ENCODE data around the gene FOXF2. TPM values are rescaled to one million over a fixed set of nuclear protein-coding genes. Genes with fewer than 3 reads are reported as not detected.

Gene FOXF2
- 1 to 10 TPM in 1 of 4 donors, under 1 TPM in 3; 0.59 to 1.4 (median 0.77) TPM for total RNA-seq

DNA sequence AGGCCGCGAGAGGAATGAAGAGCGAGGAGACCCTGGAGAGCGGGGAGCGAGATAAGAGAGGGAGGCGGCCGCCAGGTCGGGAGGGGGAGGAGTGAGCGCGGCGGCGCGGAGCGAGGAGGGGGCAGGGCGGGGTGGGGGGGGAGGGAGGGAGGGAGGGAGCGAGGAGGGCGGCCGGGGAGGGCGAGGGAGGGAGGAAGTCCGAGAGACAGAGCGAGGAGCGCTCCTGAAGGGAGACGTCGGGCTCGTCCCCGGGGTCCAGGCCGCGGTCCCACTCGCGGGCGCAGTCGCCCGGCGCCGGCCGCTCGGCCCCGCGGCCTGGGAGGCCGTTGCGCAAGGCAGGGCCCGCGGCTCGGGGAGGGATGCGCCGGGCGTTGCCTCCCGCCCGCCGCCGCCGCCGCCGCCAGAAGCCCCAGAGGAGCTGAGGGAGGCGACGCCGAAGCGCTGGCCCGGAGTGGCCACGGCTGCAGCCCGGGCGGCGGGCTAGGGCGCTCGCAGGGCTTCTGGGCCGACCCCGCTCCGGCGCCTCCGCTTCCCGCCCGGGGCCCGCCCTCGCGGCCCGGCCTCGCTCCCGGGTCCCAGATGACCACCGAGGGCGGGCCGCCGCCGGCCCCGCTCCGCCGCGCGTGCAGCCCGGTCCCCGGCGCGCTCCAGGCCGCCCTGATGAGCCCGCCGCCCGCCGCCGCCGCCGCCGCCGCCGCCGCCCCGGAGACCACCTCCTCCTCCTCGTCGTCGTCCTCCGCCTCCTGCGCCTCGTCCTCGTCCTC is at the start of gene FOXF2:
Gene FOXF2, plus strand, starts transcription at position 208 of the 764 bp plus-strand sequence. Its CDS starts 372 bp downstream, at position 580.
- no peak for DNase-seq (ENCODE audit: low spot score in 2 of 2)
- 1 to 2% methylated on average over 42 to 55 of the region's 112 CpGs for WGBS, 2 donors
- TF ChIP-seq CTCF (IDR thresholded peaks at IDR 0.05) (no peak), POLR2A (IDR thresholded peaks at IDR 0.05) (no peak)
- intact Hi-C loops (cut with DNase I; ENCODE audit: low total_unique reads): loop anchor here (10.0 kb wide), 1 partner anchor 795 kb away; no protein-coding TSS in a partner anchor
- peak within 1 kb of the TSS; percentile 24 for H3K4me3 ChIP-seq (ENCODE audit: low read depth, poor library complexity, severe bottlenecking)

- no peak for TF ChIP-seq CTCF (IDR thresholded peaks at IDR 0.05)
- TF ChIP-seq POLR2A (IDR thresholded peaks at IDR 0.05): no peak
- intact Hi-C loops (cut with DNase I; ENCODE audit: low total_unique reads): no loop called here
- H3K4me3 ChIP-seq (ENCODE audit: low read depth, poor library complexity, severe bottlenecking): no peak overlapping the region
- DNase-seq (ENCODE audit: low spot score in 2 of 2): no peak
Observed at GRCh38 chr6:1346101-1346500, 43.3 kb upstream of the FOXF2 start.

DNA sequence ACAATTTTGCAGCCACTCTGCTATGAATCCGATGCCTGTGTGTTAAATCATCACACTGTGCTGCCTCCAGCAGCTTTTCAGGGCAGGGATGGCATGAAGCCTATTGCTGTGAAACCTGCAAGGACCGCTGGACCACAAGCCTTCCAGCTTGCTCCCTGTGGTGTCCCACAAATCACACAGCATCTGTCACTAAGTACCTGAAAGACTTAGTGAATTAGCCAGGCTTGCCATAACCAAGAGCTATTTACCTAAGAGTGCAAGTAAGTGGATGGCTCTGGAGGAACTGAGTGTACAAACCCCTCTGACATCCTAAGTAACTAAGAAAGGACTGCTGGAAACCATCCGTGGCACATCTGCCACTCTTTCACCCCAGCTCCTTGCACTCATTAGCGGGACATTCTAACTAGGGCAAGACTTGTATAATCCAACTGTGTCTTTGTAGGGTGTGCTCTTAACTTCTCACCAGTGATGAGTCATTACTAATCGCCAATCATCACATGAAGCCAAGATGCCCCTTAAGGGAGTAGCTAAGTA is 42.8 kb upstream of the FOXF2 start:
- no peak for DNase-seq (ENCODE audit: low spot score in 2 of 2)
- intact Hi-C loops (cut with DNase I; ENCODE audit: low total_unique reads): no loop called here
- WGBS, 2 donors: 51 to 58% methylated on average over 5 of the region's 5 CpGs
- TF ChIP-seq POLR2A (IDR thresholded peaks at IDR 0.05) (no peak), CTCF (IDR thresholded peaks at IDR 0.05) (no peak)
- H3K4me3 ChIP-seq (ENCODE audit: low read depth, poor library complexity, severe bottlenecking): no peak overlapping the region

DNA sequence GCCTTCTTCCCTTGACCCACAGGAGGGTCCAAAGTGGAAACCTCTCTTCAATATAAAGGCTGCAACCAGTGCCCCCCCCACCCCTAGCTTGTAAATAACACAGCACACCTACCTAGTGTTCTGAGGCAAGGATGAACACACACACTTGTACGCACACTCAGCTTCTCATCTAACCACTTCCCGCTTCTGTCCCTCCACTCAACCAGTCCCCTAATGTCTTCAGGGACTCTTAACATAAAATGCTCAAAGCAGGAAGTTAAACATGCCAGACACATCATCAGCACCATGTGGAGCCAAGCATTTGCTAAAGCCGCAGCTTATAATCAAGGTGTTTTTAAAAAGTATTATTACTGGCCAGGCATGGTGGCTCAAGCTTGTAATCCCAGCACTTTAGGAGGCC is 42.2 kb upstream of the FOXF2 start:
- TF ChIP-seq POLR2A (IDR thresholded peaks at IDR 0.05) (no peak), CTCF (IDR thresholded peaks at IDR 0.05) (no peak)
- no peak for DNase-seq (ENCODE audit: low spot score in 2 of 2)
- H3K4me3 ChIP-seq (ENCODE audit: low read depth, poor library complexity, severe bottlenecking): no peak overlapping the region
- 67 to 80% methylated on average over 3 of the region's 3 CpGs for WGBS, 2 donors
- intact Hi-C loops (cut with DNase I; ENCODE audit: low total_unique reads): no loop called here

DNA sequence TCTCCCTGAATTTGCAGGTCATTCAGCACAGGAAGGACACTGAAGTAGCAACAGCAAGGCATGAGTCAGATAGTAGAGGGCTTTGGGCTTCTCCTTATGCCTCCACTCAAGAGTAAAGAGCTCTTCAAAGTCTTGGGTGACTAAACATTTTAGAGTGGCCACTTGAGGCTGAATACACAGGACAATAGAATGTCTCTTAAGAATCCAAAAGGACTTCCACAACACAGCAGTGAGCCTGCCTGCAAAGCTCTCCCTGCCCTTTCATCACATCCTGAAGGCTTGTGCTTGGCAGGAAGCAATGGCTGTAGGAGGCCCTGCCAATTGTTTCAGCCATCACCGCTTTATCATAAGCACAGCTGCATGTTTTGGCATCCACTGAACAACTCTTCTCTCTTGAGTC is 40.7 kb upstream of the FOXF2 start:
- intact Hi-C loops (cut with DNase I; ENCODE audit: low total_unique reads): no loop called here
- no peak overlapping the region for H3K4me3 ChIP-seq (ENCODE audit: low read depth, poor library complexity, severe bottlenecking)
- no peak for DNase-seq (ENCODE audit: low spot score in 2 of 2)
- TF ChIP-seq CTCF (IDR thresholded peaks at IDR 0.05): no peak
- no peak for TF ChIP-seq POLR2A (IDR thresholded peaks at IDR 0.05)
- 53 to 58% methylated on average over 1 of the region's 1 CpG for WGBS, 2 donors
